ENCODE measurements around the gene LCMT2.

The LCMT2 gene

GRCh38 chr15:43299884-43300283 is 30.5 kb downstream of the LCMT2 start:
- no peak for TF ChIP-seq CTCF (IDR thresholded peaks at IDR 0.05)

DNA sequence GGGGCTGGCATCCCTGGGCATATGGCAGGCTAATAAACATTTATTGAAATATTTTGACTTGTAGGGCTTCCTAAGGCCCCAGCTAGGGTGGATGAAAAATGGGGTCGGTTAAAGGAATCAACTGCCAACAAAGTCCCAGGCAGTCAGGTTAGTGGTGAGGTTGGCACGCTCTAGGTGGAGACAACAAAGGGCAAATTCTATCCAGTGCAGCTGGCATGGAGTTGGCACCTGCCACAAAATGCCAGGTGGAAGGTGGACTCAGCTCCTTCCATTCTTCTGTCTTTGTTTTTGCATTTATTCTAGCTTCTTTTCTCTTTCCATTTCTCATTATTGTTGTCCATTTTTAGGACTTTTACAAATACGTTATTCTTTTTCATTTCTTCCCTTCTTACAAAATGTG is 31.0 kb downstream of the LCMT2 start:
- TF ChIP-seq CTCF (IDR thresholded peaks at IDR 0.05) = no peak

GRCh38 chr15:43294091-43294706 is 36.2 kb downstream of the LCMT2 start:
- TF ChIP-seq CTCF (IDR thresholded peaks at IDR 0.05) = no peak

- TF ChIP-seq CTCF (IDR thresholded peaks at IDR 0.05) = no peak
Observed at GRCh38 chr15:43293432-43293831, 36.9 kb downstream of the LCMT2 start.

DNA sequence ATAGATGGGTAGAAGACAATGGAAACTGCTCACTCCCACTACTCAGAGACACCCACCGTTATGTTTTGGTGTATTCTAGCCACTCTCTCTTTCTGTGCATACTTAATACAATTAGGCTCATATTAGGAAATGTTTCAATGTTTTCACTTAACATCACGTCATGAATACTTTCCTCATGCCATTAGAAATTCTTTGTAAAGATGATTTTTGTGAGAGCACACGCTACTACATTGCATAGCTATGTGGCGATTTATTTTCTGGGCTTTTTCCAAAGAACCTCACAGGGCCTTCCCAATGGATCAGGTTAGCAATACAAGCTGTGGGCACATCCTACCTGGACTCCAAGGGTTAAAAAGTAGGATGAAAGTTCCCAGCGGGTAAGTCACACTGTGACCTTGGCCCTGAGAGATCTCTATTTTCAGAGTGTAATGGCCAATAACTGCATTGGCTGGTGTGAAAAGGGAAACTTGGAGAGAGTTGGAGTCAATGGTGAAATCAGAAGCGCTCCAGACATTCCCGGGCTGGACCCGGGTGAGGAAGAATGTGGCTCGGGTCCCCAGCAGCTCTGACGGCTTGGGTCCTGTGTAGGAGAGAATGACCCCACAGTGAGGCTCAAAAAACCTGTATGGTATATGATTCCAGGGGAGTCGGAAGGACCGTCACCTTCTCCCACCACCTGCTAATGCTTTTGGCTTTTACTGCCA is 37.8 kb downstream of the LCMT2 start:
- TF ChIP-seq CTCF (IDR thresholded peaks at IDR 0.05) = no peak

GRCh38 chr15:43287254-43287653 is 43.1 kb downstream of the LCMT2 start:
- TF ChIP-seq CTCF (IDR thresholded peaks at IDR 0.05) = no peak

GRCh38 chr15:43286074-43286473 is 44.3 kb downstream of the LCMT2 start:
- no peak for TF ChIP-seq CTCF (IDR thresholded peaks at IDR 0.05)

All from LNCAP (cell line).